Effector CD4-positive, alpha-beta T cell (primary cell): ENCODE data around the gene SLC22A5.
"Not testable (repeated sequence)": the region's sequence is repeated elsewhere in the genome, so short reads cannot be mapped to it uniquely, and the experiment has no call there.

ENCODE experiments used
- DNase-seq: peaks from one replicate; pipeline ENCODE4 v3.0.0-alpha.2; 2020

SLC22A5 gene

GRCh38 chr5:132428484-132429462, 59.3 kb downstream of the SLC22A5 start:
- DNase-seq: no peak

- no peak for DNase-seq
These were observed 60.2 kb downstream of the SLC22A5 start for GRCh38 chr5:132429463-132430440.

- no peak for DNase-seq
These were observed 61.2 kb downstream of the SLC22A5 start for GRCh38 chr5:132430746-132431145.

- DNase-seq: no peak
These were observed 62.1 kb downstream of the SLC22A5 start for GRCh38 chr5:132431632-132432031.

GRCh38 chr5:132433141-132433540, 63.6 kb downstream of the SLC22A5 start:
- no peak for DNase-seq

- DNase-seq: no peak
These were observed 65.1 kb downstream of the SLC22A5 start for GRCh38 chr5:132434416-132435286.

- no peak for DNase-seq
These were observed 65.9 kb downstream of the SLC22A5 start for GRCh38 chr5:132435447-132435846.

GRCh38 chr5:132435886-132436285, 66.4 kb downstream of the SLC22A5 start:
- DNase-seq: no peak

GRCh38 chr5:132436936-132437335, 67.4 kb downstream of the SLC22A5 start:
- no peak for DNase-seq

- peak; percentile 45 for DNase-seq
These were observed 68.2 kb downstream of the SLC22A5 start for GRCh38 chr5:132437604-132438266.

- not testable (repeated sequence) for DNase-seq
These were observed 68.7 kb downstream of the SLC22A5 start for GRCh38 chr5:132438267-132438645.

GRCh38 chr5:132438917-132439316, 69.4 kb downstream of the SLC22A5 start:
- no peak for DNase-seq

- no peak for DNase-seq
These were observed 70.1 kb downstream of the SLC22A5 start for GRCh38 chr5:132439521-132440089.

- no peak for DNase-seq
These were observed 74.6 kb downstream of the SLC22A5 start for GRCh38 chr5:132444061-132444460.
